HepG2 (cell line): Measurements from ENCODE around the gene UPK1A. TPM values are rescaled to one million over a fixed set of nuclear protein-coding genes. Genes with fewer than 3 reads are reported as not detected.

Source experiments
- AKAP8 ChIP-seq: sonication (generic); formaldehyde crosslinking; IDR thresholded peaks from 2 replicates; pipeline ENCODE4 v1.5.1; 2020; ENCODE audit warnings: mild to moderate bottlenecking, missing genetic modification reagents
- ARNT2 ChIP-seq: sonication (generic); formaldehyde crosslinking; IDR thresholded peaks from 2 replicates; pipeline ENCODE4 v1.8.0; 2022; ENCODE audit warnings: mild to moderate bottlenecking, low read depth, missing genetic modification reagents, moderate library complexity
- BCL6 ChIP-seq: IDR thresholded peaks from 2 replicates; pipeline ENCODE4 v1.6.1; 2016; ENCODE audit warnings: missing genetic modification reagents, missing compliant biosample characterization
- BCLAF1 ChIP-seq: fragments of 450-650 bp; IDR thresholded peaks from 2 replicates; pipeline ENCODE4 v1.6.1; 2017; ENCODE audit warnings: mild to moderate bottlenecking
- CAMTA2 ChIP-seq: sonication (generic); formaldehyde crosslinking; IDR thresholded peaks from 2 replicates; pipeline ENCODE4 v1.4.0; 2020; ENCODE audit warnings: mild to moderate bottlenecking, missing genetic modification reagents, borderline replicate concordance
- CBX2 ChIP-seq, 2 experiments: fragments of 200-600 bp in 1 of 2; sonication (generic); formaldehyde crosslinking in 1 of 2; IDR thresholded peaks; 2 replicates each; pipeline versions ENCODE4 v1.7.0 to v1.8.1; 2018 to 2022; ENCODE audit warnings: low read depth in 2 of 2, low read length in 1 of 2, mild to moderate bottlenecking in 1 of 2, missing genetic modification reagents in 1 of 2
- CBX5 ChIP-seq: sonication (generic); formaldehyde crosslinking; IDR thresholded peaks from 2 replicates; pipeline ENCODE4 v1.4.0; 2020; ENCODE audit warnings: missing genetic modification reagents, borderline replicate concordance
- HMGA1 ChIP-seq: sonication (generic); formaldehyde crosslinking; conservative IDR thresholded peaks from 2 replicates; pipeline ENCODE4 v1.4.0; 2020; ENCODE audit warnings: missing genetic modification reagents
- HNRNPUL1 ChIP-seq: fragments of 200-400 bp; formaldehyde crosslinking; IDR thresholded peaks from 2 replicates; pipeline ENCODE4 v1.6.1; 2017; ENCODE audit warnings: low read depth, mild to moderate bottlenecking, low read length, moderate library complexity
- HOXA3 ChIP-seq: sonication (generic); formaldehyde crosslinking; IDR thresholded peaks from 2 replicates; pipeline ENCODE4 v1.5.0; 2020; ENCODE audit warnings: missing genetic modification reagents
- HOXA7 ChIP-seq: sonication (generic); formaldehyde crosslinking; IDR thresholded peaks from 2 replicates; pipeline ENCODE4 v1.8.1; 2022; ENCODE audit warnings: mild to moderate bottlenecking, missing genetic modification reagents, moderate library complexity
- KDM6A ChIP-seq: IDR thresholded peaks from 2 replicates; pipeline ENCODE4 v1.6.1; 2016; ENCODE audit warnings: low read depth
- MIER2 ChIP-seq: IDR thresholded peaks from 2 replicates; pipeline ENCODE4 v1.6.1; 2016; ENCODE audit warnings: missing biosample characterization, missing genetic modification reagents
- NFATC3 ChIP-seq: sonication (generic); formaldehyde crosslinking; IDR thresholded peaks from 2 replicates; pipeline ENCODE4 v1.5.1; 2020; ENCODE audit warnings: mild to moderate bottlenecking, missing genetic modification reagents
- RBM22 ChIP-seq: fragments of 200-400 bp; formaldehyde crosslinking; optimal IDR thresholded peaks from 2 replicates; pipeline ENCODE3; 2017; ENCODE audit warnings: mild to moderate bottlenecking, low read length, moderate library complexity
- REPIN1 ChIP-seq: sonication (generic); formaldehyde crosslinking; IDR thresholded peaks from 2 replicates; pipeline ENCODE4 v1.8.0; 2022; ENCODE audit warnings: missing genetic modification reagents, low read depth, mild to moderate bottlenecking, borderline replicate concordance
- RXRA ChIP-seq: sonication (generic); formaldehyde crosslinking; IDR thresholded peaks from 2 replicates; pipeline ENCODE4 v1.5.1; 2020; ENCODE audit warnings: missing genetic modification reagents
- SRF ChIP-seq: IDR thresholded peaks from 2 replicates; pipeline ENCODE4 v1.6.1; 2011; ENCODE audit warnings: mild to moderate bottlenecking, low read depth, low read length, moderate library complexity
- ZNF224 ChIP-seq: sonication (generic); formaldehyde crosslinking; IDR thresholded peaks from 2 replicates; pipeline ENCODE4 v1.5.0; 2020; ENCODE audit warnings: mild to moderate bottlenecking, missing genetic modification reagents
- ZNF326 ChIP-seq: sonication (generic); formaldehyde crosslinking; IDR thresholded peaks from 2 replicates; pipeline ENCODE4 v1.4.0; 2020; ENCODE audit warnings: missing genetic modification reagents, borderline replicate concordance
- ZNF567 ChIP-seq: sonication (generic); formaldehyde crosslinking; IDR thresholded peaks from 2 replicates; pipeline ENCODE4 v1.8.1; 2023; ENCODE audit warnings: mild to moderate bottlenecking, missing genetic modification reagents, borderline replicate concordance
- ZNF672 ChIP-seq: sonication (generic); formaldehyde crosslinking; IDR thresholded peaks from 2 replicates; pipeline ENCODE4 v1.8.1; 2022; ENCODE audit warnings: missing genetic modification reagents
- ZNF777 ChIP-seq: sonication (generic); formaldehyde crosslinking; IDR thresholded peaks from 2 replicates; pipeline ENCODE4 v1.4.0; 2020; ENCODE audit warnings: missing genetic modification reagents
- ZNF878 ChIP-seq: sonication (generic); formaldehyde crosslinking; IDR thresholded peaks from 2 replicates; pipeline ENCODE4 v1.8.1; 2023; ENCODE audit warnings: mild to moderate bottlenecking, missing genetic modification reagents, moderate library complexity
- polyA plus RNA-seq, 8 experiments: library from polyadenylated mRNA; depleted of rRNA in 3 of 8; stranded (reverse) in 7 of 8; unstranded in 1 of 8; fragments of >200 nt; fragmentation: Illumina TruSeq in 4 of 8; extraction: Trizol in 4 of 8; gene quantifications; 2 replicates each; pipeline versions ENCODE4 v1.2.1 to v1.2.3, GENCODE V29; 2011 to 2016; ENCODE audit warnings: low read depth in 4 of 8, missing spikeins in 1 of 8, mixed read lengths in 1 of 8; ENCODE audit not compliant: insufficient read depth in 1 of 8
- total RNA-seq, 5 experiments: library from RNA; depleted of rRNA; stranded (reverse); fragments of >200 nt; fragmentation: Illumina TruSeq; extraction: Trizol; gene quantifications; 2 replicates each; pipeline ENCODE4 v1.2.3, GENCODE V29; 2016; ENCODE audit warnings: low read depth in 1 of 5
- TF ChIP-seq, protein P1 (sequence below): sonication (generic); formaldehyde crosslinking; IDR thresholded peaks from 2 replicates; pipeline ENCODE4 v1.5.1; 2020; ENCODE audit warnings: mild to moderate bottlenecking, missing genetic modification reagents, moderate library complexity

Gene UPK1A
- total and polyA plus RNA-seq, 2 of the 13 experiments (the other 11 are each of a cell fraction or from before 2014, with no cell fraction given): 2.9 TPM; not detected in 1

DNA sequence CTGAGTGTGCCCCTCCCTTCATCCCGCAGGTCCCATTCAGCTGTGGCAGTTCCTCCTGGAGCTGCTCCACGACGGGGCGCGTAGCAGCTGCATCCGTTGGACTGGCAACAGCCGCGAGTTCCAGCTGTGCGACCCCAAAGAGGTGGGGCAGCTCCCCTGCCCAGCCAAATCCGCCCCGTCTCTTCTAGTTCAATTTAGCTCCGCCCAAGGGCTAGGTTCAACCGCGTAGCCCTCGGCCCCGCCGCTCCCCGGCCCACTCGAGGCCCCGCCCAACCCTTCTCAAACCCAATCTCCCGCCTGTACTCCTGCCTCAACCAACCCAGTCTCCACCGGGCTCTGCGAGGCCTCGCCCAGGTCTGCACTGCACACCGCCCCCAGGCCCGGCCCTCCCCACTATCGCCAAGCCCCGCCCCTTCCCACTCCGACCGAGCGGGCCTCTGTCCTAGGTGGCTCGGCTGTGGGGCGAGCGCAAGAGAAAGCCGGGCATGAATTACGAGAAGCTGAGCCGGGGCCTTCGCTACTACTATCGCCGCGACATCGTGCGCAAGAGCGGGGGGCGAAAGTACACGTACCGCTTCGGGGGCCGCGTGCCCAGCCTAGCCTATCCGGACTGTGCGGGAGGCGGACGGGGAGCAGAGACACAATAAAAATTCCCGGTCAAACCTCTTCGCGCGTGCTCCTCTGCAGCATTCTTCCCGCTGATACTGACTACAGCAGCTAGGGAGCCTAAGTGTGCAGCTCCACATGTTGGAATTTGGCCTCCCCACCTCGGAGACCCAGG, 21.9 kb upstream of the UPK1A start (continued):
- no peak for TF ChIP-seq ZNF224 (CRISPR knock-in tag)
- TF ChIP-seq SRF: no peak
- no peak for TF ChIP-seq AKAP8 (CRISPR knock-in tag)
- no peak for TF ChIP-seq BCL6 (CRISPR knock-in tag)
- peak; percentile 11; the same call in 1 of the 2 replicates for TF ChIP-seq HOXA3
- TF ChIP-seq ZNF777 (CRISPR knock-in tag): peak; percentile 91
- TF ChIP-seq ZNF567 (CRISPR knock-in tag): no peak
- TF ChIP-seq REPIN1 (CRISPR knock-in tag): no peak
- no peak for TF ChIP-seq HNRNPUL1
- TF ChIP-seq ZNF878: 0 out of 2 replicates have a peak, but pooled peaks have one; percentile 38
- TF ChIP-seq HMGA1: no peak
- TF ChIP-seq NFATC3 (CRISPR knock-in tag): no peak
- TF ChIP-seq CAMTA2 (CRISPR knock-in tag): 0 out of 2 replicates have a peak, but pooled peaks have one; percentile 86
- no peak for TF ChIP-seq RBM22
- TF ChIP-seq CBX5 (CRISPR knock-in tag): no peak
- no peak for TF ChIP-seq CBX2 (IDR thresholded peaks at IDR 0.05; ENCODE audit: low read depth, low read length)
- no peak for TF ChIP-seq CBX2 (CRISPR knock-in tag; IDR thresholded peaks at IDR 0.05; ENCODE audit: low read depth)
- TF ChIP-seq KDM6A (CRISPR knock-in tag): no peak
- TF ChIP-seq MIER2 (CRISPR knock-in tag): no peak; the same call in 1 of the 2 replicates
- TF ChIP-seq ARNT2: no peak; the same call in 1 of the 2 replicates
- TF ChIP-seq RXRA (CRISPR knock-in tag): no peak
- TF ChIP-seq, protein P1, sequence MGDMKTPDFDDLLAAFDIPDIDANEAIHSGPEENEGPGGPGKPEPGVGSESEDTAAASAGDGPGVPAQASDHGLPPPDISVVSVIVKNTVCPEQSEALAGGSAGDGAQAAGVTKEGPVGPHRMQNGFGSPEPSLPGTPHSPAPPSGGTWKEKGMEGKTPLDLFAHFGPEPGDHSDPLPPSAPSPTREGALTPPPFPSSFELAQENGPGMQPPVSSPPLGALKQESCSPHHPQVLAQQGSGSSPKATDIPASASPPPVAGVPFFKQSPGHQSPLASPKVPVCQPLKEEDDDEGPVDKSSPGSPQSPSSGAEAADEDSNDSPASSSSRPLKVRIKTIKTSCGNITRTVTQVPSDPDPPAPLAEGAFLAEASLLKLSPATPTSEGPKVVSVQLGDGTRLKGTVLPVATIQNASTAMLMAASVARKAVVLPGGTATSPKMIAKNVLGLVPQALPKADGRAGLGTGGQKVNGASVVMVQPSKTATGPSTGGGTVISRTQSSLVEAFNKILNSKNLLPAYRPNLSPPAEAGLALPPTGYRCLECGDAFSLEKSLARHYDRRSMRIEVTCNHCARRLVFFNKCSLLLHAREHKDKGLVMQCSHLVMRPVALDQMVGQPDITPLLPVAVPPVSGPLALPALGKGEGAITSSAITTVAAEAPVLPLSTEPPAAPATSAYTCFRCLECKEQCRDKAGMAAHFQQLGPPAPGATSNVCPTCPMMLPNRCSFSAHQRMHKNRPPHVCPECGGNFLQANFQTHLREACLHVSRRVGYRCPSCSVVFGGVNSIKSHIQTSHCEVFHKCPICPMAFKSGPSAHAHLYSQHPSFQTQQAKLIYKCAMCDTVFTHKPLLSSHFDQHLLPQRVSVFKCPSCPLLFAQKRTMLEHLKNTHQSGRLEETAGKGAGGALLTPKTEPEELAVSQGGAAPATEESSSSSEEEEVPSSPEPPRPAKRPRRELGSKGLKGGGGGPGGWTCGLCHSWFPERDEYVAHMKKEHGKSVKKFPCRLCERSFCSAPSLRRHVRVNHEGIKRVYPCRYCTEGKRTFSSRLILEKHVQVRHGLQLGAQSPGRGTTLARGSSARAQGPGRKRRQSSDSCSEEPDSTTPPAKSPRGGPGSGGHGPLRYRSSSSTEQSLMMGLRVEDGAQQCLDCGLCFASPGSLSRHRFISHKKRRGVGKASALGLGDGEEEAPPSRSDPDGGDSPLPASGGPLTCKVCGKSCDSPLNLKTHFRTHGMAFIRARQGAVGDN: peak; percentile 85
- no peak for TF ChIP-seq ZNF326
- TF ChIP-seq BCLAF1: no peak
- TF ChIP-seq ZNF672 (CRISPR knock-in tag): no peak
- TF ChIP-seq HOXA7: no peak
